TTC549 (cell line): ENCODE results near the gene SAP30BP.

Experiments used
- FAIRE-seq: peaks from 2 replicates; lab custom pipeline; 2012; peaks lifted over from hg19 to GRCh38; lab: Jason Lieb, UNC

Gene SAP30BP

DNA sequence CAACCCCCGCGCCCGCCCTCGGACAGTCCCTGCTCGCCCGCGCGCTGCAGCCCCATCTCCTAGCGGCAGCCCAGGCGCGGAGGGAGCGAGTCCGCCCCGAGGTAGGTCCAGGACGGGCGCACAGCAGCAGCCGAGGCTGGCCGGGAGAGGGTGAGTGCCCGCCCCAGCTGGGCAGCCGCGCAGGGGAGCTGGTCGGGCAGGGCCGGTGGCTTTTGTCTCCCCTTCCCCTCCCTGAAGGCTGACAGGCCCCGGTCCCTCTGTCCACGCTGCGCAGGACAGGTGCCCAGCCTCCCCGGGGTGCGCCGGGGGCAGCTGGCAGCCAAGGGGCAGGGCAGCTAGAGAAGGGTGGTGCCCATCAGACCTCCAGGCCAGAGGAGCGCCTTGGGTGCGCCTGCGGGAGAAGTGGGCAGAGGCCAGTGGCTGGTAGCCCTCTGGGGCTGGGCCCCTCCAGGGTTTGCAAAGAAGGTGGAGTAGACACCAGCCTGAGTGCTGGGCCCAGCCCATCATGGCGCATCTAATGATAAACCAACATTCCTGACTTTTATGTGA, 54.4 kb downstream of the SAP30BP start:
- FAIRE-seq = no peak

GRCh38 chr17:75722076-75722475, 54.9 kb downstream of the SAP30BP start:
- no peak for FAIRE-seq

DNA sequence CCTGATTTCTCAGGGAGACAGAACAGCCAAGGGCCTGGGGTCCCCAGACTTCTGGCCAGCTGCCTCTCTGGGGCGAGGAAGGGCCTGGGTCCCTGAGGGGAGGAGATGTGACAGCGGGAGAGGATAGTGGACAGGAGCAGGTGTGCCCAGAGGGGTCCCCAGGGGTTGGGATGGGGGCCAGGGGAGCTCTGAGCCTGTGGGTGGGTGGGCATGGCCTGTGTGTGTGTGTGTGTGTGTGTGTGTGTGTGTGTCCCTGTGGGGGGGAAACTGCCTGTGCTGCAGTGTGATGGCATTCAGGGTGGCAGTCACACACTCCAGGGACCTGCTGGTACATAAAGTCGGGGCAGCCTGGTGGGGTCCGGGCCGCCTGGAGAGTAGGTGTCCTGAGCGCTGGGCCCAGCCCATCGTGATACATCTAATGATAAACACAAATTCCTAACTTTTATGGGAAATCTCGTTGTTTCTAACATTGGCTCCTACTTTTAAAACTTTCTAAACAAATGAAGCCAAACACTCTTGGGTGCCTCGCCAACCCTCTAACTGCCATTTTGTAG, 55.5 kb downstream of the SAP30BP start:
- no peak for FAIRE-seq

DNA sequence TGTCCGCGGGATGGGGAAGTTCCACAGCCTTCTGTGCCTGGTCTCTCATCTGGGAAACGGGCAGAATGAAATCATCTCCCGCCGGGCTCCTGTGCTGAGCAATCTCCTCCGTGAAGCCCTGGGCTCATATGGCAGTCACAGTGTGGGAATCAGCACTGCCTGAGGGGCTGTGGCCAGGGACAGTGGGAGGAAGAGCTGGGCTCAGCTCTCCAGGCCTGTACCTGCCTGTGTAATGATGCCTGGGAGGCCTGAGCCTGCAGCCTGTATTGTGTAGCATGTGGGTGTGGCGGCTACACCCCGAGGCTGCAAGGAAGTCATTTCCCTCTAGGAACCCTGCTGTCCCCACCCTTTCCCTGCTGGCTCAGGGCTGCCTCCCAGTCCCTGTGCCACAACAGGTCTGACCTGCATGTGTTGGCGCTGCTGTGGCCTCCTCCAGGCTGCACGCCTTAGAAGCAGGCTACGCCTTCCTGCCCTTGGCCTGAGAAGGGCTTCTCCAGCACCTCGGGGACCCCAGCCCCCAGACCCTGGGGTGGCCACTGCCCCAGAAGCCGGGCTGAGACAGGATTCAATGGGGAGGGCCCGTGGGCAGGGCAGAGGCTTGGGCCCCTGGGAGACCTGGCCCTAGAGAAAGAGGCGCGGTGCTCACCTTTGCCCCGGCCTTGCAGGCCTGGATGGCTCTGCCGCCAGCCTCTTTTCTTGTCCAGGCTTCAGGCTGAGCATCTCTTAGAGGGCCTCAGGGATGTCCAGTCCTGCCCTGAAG, 56.2 kb downstream of the SAP30BP start:
- FAIRE-seq = no peak

DNA sequence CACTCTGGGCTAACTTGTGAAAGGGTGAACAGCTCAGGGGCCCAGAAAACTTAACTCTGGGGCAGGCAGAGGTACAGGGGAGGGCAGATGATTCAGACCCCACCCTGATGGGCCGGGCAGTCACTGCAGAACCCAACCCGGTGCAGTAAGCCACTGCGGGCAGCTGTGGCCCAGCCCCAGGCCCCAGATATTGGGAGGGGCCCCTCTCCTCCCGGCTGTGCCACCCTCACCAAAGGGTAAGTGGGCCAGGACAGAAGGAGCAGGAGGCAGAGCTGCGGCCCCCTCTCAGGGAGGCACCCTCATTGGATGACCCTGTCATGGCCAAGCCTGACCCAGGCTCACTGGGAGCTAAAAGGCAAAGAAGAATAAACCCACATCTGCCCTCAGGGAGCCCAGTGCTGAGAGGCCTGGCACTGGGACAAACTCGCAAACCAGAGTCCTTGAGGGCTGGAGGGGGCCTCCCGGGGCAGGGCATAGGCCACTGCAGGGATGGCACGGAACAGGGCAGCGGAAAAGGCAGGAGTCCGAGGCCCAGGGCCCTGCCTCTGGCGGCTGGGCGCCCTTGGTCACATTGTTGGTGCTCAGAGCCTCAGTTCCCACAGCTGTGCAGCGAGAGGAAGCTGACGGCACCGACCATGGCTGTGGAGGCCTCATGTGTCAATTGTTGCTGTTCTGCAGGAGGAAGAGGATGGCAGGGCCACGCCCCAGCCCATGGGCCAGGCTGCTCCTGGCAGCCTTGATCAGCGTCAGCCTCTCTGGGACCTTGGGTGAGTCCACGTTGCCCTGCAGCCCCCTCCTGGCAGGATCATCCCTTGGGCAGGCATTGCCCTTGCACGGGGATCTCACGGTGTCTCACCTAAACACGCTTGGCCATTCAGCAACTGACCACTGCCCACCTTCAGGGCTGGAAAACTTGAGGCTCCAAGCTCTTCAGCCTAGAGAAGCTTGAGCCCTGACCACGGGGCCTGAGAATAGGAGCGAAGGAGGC, 57.2 kb downstream of the SAP30BP start:
- FAIRE-seq = no peak

- FAIRE-seq = no peak
Measured at GRCh38 chr17:75725504-75725903, 58.4 kb downstream of the SAP30BP start.

DNA sequence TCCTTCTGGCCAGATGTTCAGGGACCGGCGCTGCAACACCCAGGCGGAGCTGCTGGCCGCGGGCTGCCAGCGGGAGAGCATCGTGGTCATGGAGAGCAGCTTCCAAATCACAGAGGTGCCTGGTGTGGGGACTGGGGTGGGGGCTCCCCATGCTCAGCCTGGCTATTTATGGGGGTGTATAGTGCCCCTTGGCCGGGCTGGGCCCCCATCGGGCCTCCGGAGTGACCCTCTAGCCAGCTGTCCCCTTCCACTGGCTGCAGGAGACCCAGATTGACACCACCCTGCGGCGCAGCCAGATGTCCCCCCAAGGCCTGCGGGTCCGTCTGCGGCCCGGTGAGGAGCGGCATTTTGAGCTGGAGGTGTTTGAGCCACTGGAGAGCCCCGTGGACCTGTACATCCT, 60.3 kb downstream of the SAP30BP start:
- FAIRE-seq = no peak

- FAIRE-seq = no peak
Measured at GRCh38 chr17:75729351-75729750, 62.2 kb downstream of the SAP30BP start.

DNA sequence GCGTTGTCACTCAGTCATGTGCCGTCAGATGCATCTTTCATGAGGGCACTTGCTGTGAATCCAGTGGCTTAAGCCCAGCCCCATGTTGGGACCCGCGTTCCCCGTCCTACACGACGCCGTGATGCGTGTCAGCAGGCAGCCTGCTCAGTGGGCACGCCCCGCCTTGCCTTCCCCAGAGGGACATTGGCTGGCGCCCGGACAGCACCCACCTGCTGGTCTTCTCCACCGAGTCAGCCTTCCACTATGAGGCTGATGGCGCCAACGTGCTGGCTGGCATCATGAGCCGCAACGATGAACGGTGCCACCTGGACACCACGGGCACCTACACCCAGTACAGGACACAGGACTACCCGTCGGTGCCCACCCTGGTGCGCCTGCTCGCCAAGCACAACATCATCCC, 62.9 kb downstream of the SAP30BP start:
- no peak for FAIRE-seq

- no peak for FAIRE-seq
Measured at GRCh38 chr17:75731086-75731715, 64.1 kb downstream of the SAP30BP start.

DNA sequence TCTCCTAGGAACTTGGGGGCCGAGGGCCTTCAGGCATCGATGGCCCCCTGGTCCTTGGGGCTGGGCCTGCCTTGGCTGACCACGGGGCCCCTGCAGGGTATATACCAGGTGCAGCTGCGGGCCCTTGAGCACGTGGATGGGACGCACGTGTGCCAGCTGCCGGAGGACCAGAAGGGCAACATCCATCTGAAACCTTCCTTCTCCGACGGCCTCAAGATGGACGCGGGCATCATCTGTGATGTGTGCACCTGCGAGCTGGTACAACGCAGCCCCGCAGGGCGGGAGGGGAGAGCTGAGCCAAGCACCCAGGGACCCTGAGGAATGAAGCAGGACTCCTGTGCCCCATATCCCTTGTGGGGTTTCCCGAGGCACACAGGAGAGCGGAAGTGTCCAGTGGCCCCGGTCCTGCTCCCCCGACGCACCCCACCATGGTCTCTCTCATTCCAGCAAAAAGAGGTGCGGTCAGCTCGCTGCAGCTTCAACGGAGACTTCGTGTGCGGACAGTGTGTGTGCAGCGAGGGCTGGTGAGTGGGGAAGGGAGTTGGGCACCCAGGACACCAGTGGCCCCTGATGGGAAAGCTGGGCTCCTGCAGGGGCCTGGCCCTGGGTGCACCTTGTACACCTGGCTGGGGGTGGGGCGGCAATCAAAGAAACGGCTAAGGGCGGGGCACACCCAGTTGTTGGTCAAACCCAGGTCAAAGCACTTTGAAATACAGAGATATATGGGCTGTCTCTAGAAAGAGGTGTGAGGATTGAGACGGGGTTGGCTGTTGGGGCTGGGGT, 64.8 kb downstream of the SAP30BP start:
- no peak for FAIRE-seq

- no peak for FAIRE-seq
Measured at GRCh38 chr17:75733471-75733870, 66.3 kb downstream of the SAP30BP start.

DNA sequence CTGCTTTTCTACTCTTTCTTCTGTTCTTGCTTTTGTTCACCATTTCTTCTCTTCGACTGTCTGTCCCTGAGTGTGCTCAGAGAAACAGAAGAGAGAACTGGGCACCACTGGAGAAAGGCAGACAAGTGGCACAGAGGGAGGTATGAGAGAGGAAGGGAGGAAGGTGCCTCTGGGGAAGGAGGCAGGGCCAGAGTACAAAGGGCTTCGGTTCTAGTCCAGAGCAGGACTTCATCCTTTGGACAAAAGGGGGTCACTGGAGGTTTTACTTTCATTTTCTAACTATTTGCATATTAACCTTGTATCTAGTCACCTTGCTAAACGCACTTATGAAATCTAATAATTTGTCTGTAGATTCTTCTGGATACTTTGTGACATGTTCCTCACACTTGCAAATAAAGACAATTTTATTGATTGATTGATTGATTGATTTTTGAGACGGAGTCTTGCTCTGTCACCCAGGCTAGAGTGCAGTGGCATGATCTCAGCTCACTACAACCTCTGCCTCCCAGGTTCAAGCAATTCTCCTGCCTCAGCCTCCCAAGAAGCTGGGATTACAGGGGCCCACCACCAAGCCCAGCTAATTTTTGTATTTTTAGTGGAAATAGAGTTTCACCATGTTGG, 67.6 kb downstream of the SAP30BP start:
- FAIRE-seq = no peak

DNA sequence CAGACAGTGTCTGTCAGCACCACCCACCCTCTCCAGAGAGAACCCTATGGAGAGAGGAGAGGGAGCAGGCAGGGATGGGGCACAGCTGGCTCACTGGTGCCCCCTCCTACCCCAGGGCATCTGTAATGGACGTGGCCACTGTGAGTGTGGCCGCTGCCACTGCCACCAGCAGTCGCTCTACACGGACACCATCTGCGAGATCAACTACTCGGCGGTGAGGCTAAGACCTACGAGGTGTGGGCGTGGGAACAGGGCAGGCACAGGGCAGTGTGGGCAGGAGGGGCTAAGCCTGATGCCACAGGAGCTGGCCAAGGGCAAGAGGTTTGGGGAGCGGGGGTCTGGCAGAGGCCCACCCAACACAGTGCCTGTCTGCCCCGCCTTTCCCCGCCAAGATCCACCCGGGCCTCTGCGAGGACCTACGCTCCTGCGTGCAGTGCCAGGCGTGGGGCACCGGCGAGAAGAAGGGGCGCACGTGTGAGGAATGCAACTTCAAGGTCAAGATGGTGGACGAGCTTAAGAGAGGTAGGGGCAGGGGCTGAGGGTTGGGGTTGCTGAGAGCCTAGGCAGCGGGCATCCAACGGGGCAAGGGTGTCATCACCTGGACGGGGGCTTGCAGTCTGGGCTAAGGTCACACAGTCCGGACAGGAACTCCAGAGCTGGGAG, 69.2 kb downstream of the SAP30BP start:
- FAIRE-seq = no peak

- FAIRE-seq = no peak
Measured at GRCh38 chr17:75737133-75737962, 70.2 kb downstream of the SAP30BP start.

DNA sequence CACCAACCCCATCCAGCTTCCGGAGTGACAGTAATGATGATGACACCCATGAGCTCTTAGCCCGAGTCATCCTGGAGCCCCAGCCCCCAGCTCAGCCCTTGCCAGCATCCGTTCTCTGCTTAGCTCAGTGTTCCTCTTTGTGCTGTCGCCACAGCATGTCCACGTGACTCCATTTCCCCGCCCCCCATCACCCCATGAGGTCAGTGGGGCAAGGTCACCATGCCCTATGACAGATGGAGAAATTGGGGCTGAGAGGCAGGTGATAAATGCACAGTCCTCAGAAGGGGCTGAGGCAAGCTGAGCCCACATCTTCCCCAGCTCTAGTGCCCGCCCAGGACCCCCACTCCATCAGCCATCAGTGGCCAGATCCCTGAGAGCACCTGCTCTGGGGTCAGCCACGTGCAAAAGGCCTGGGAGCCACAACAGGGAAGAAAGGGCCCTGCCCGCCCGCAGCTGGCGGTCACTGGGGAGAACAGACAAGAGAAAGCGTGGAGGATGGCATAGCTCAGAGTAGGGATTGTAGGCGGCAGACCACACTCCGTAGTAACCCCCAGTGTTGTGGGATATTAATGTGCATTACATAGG, 71.2 kb downstream of the SAP30BP start:
- FAIRE-seq = no peak

DNA sequence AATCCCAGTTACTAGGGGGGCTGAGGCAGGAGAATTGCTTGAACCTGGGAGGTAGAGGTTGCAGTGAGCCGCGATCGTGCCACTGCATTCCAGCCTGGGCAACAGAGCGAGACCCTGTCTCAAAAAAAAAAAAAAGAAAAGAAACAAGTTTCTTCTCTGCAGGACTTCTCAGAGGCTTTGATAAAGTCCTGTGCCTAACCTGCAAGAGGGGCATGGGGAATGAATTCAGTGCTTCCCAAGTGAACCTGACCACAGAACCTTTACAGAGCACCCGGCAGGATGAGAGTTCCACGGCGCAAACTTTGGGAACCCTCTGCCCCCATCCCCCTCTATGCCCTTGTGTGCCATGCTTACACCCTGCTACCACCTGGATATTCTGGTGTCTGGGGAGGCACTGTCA, 72.0 kb downstream of the SAP30BP start:
- FAIRE-seq = no peak

DNA sequence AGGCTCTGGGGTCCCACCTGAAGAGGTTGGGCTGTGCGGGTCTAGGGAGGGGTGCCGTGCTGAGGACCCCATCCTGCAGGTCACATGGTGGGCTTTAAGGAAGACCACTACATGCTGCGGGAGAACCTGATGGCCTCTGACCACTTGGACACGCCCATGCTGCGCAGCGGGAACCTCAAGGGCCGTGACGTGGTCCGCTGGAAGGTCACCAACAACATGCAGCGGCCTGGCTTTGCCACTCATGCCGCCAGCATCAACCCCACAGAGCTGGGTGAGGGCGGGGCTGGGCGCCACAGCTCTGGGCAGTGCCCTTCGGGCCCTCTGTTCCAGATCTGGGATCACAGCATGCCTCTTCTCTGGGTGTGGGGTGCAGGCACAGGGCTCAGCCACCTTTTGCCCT, 72.7 kb downstream of the SAP30BP start:
- FAIRE-seq = no peak

DNA sequence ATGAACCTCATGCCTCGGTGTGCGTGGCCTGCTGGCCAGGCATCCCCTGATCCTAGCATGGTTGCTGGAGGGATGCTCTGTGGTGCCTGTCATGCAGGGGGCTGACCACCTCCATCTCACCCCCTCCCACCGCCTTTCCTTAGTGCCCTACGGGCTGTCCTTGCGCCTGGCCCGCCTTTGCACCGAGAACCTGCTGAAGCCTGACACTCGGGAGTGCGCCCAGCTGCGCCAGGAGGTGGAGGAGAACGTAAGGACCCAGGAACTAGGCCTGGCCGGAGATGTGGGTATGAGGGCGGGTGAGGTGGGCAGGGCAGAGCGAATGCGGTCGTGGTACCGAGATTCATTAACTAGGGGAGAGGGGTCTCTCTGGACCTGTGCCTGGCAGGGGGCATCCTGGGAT, 73.1 kb downstream of the SAP30BP start:
- no peak for FAIRE-seq
